Esophagus squamous epithelium (tissue), 5 donors: ENCODE results near the gene FOXJ3. TPM values are rescaled to one million over a fixed set of nuclear protein-coding genes. Genes with fewer than 3 reads are reported as not detected.

Experiments
- DNase-seq: peaks from one replicate; lab custom pipeline; 2025; lab: John Stamatoyannopoulos, UW
- H3K27ac ChIP-seq, 4 donors: fragments of 200-600 bp; sonication (generic); one replicate each; pipeline ENCODE4 v1.5.1; 2016 to 2019; ENCODE audit warnings: mild to moderate bottlenecking in 1 of 4
- H3K27me3 ChIP-seq, 4 donors: fragments of 200-600 bp; sonication (generic); 1 replicate in 3 of 4; 2 replicates in 1 of 4; pipeline versions ENCODE4 v1.5.1 to v1.6.0; 2017 to 2021; ENCODE audit warnings: antibody characterized with exemption in 1 of 4
- H3K36me3 ChIP-seq, 3 donors: fragments of 200-600 bp; sonication (generic); one replicate each; pipeline ENCODE4 v1.5.1; 2016 to 2019
- H3K4me1 ChIP-seq, 3 donors: fragments of 200-600 bp; sonication (generic); one replicate each; pipeline ENCODE4 v1.5.1; 2017 to 2019
- H3K4me3 ChIP-seq, 4 donors: fragments of 200-600 bp; sonication (generic); 1 replicate in 3 of 4; 2 replicates in 1 of 4; pipeline ENCODE4 v1.5.1; 2016 to 2019; ENCODE audit warnings: mild to moderate bottlenecking in 2 of 4, moderate library complexity in 1 of 4
- H3K9me3 ChIP-seq, 3 donors: fragments of 200-600 bp; sonication (generic); one replicate each; pipeline ENCODE4 v1.5.1; 2016 to 2019
- CTCF ChIP-seq, 6 experiments: fragments of 450-650 bp in 4 of 6; fragments of 200-600 bp in 2 of 6; sonication (generic) in 2 of 6; IDR thresholded peaks; one replicate each; pipeline ENCODE4 v1.5.1; 2016 to 2019; ENCODE audit warnings: antibody characterized with exemption in 6 of 6, mild to moderate bottlenecking in 4 of 6, moderate library complexity in 4 of 6
- POLR2A ChIP-seq, 4 donors: fragments of 450-650 bp; IDR thresholded peaks; one replicate each; pipeline ENCODE4 v1.6.1; 2017; ENCODE audit warnings: antibody characterized with exemption in 4 of 4, mild to moderate bottlenecking in 4 of 4, moderate library complexity in 3 of 4
- WGBS, 2 donors: methylation state at CpG; one replicate each; pipeline ENCODE4 v1.1.5; 2018; 5-methylcytosine and 5-hydroxymethylcytosine counted together
- intact Hi-C: fragments of 100-400 bp; cut with DNase I; formaldehyde crosslinking; loops from one replicate; pipeline ENCODE4 v1.15.0; 2022
- total RNA-seq, 4 donors: library from RNA; depleted of rRNA; stranded (reverse); fragments of >200 nt; gene quantifications; one replicate each; pipeline ENCODE4 v1.1.0, GENCODE V29; 2016
- donor health status: DM: yes; HTN: yes; CAD: no.

Gene FOXJ3
- total RNA-seq, 4 donors from 2014 or later: 18.7 to 36.6 (median 27.5) TPM

- WGBS, 2 donors: 89 to 90% methylated on average over 2 of the region's 2 CpGs
- DNase-seq: no peak
Observed at GRCh38 chr1:42372796-42373195, 37.8 kb upstream of the FOXJ3 start.

GRCh38 chr1:42370876-42371549, 36.0 kb upstream of the FOXJ3 start:
- H3K27ac ChIP-seq: no peak overlapping the region
- no peaks in the 10 kb centered on the region for H3K36me3 ChIP-seq
- peaks cover 0 to 13% (median 0%) of the 10 kb centered on the region in 3 donors for H3K4me1 ChIP-seq
- intact Hi-C loops: no loop called here
- no peaks in the 10 kb centered on the region for H3K9me3 ChIP-seq
- H3K4me3 ChIP-seq: no peak overlapping the region
- peaks cover 0 to 8% (median 0%) of the 10 kb centered on the region in 4 donors for H3K27me3 ChIP-seq
- TF ChIP-seq POLR2A (IDR thresholded peaks at IDR 0.05) (no peak), CTCF (IDR thresholded peaks at IDR 0.05) (no peak)
- no peak for DNase-seq

More at GRCh38 chr1:42372796-42373195, 37.8 kb upstream of the FOXJ3 start:
- H3K4me1 ChIP-seq: peaks cover 0 to 13% (median 0%) of the 10 kb centered on the region in 3 donors
- H3K27me3 ChIP-seq: peaks cover 0 to 14% (median 0%) of the 10 kb centered on the region in 4 donors
- TF ChIP-seq POLR2A (IDR thresholded peaks at IDR 0.05) (no peak), CTCF (IDR thresholded peaks at IDR 0.05) (no peak)
- no peaks in the 10 kb centered on the region for H3K36me3 ChIP-seq
- no peak overlapping the region for H3K4me3 ChIP-seq
- H3K9me3 ChIP-seq: no peaks in the 10 kb centered on the region
- intact Hi-C loops: no loop called here
- H3K27ac ChIP-seq: no peak overlapping the region

GRCh38 chr1:42369471-42369870, 34.4 kb upstream of the FOXJ3 start:
- Histone ChIP-seq H3K36me3 (no peaks in the 10 kb centered on the region), H3K4me3 (no peak overlapping the region), H3K27ac (no peak overlapping the region), H3K27me3 (peaks cover 0 to 7% (median 0%) of the 10 kb centered on the region in 4 donors), H3K9me3 (no peaks in the 10 kb centered on the region), H3K4me1 (peaks cover 0 to 13% (median 0%) of the 10 kb centered on the region in 3 donors)
- 78 to 100% methylated on average over 1 of the region's 1 CpG for WGBS, 2 donors
- TF ChIP-seq CTCF (IDR thresholded peaks at IDR 0.05) (no peak), POLR2A (IDR thresholded peaks at IDR 0.05) (no peak)
- no peak for DNase-seq
- intact Hi-C loops: no loop called here

- no peaks in the 10 kb centered on the region for H3K27me3 ChIP-seq
- TF ChIP-seq POLR2A (IDR thresholded peaks at IDR 0.05): no peak
- TF ChIP-seq CTCF (IDR thresholded peaks at IDR 0.05): no peak
- no peak overlapping the region for H3K4me3 ChIP-seq
- intact Hi-C loops: no loop called here
- no peak for DNase-seq
- H3K9me3 ChIP-seq: no peaks in the 10 kb centered on the region
- H3K4me1 ChIP-seq: peaks cover 0 to 13% (median 0%) of the 10 kb centered on the region in 3 donors
- no peak overlapping the region for H3K27ac ChIP-seq
- 79 to 87% methylated on average over 7 of the region's 7 CpGs for WGBS, 2 donors
- H3K36me3 ChIP-seq: no peaks in the 10 kb centered on the region
Observed at GRCh38 chr1:42368096-42368795, 33.2 kb upstream of the FOXJ3 start.

- no peak overlapping the region for H3K27ac ChIP-seq
- TF ChIP-seq CTCF (IDR thresholded peaks at IDR 0.05) (no peak), POLR2A (IDR thresholded peaks at IDR 0.05) (no peak)
- peaks cover 0 to 1% (median 0%) of the 10 kb centered on the region in 4 donors for H3K27me3 ChIP-seq
- H3K36me3 ChIP-seq: no peaks in the 10 kb centered on the region
- no peaks in the 10 kb centered on the region for H3K9me3 ChIP-seq
- 68 to 70% methylated on average over 2 of the region's 2 CpGs for WGBS, 2 donors
- H3K4me3 ChIP-seq: no peak overlapping the region
- intact Hi-C loops: no loop called here
- no peaks in the 10 kb centered on the region for H3K4me1 ChIP-seq
- no peak for DNase-seq
Observed at GRCh38 chr1:42365118-42365517, 30.1 kb upstream of the FOXJ3 start.
